NB4 (cell line): ENCODE data around the gene WRAP73.

Source experiments
- CTCF ChIP-seq: IDR thresholded peaks from one replicate; pipeline ENCODE4 v1.5.1; 2012; ENCODE audit warnings: low read depth, low read length
- MAX ChIP-seq: IDR thresholded peaks from 2 replicates; pipeline ENCODE4 v1.6.1; 2011; ENCODE audit warnings: low read depth, low read length
- MYC ChIP-seq: IDR thresholded peaks from 2 replicates; pipeline ENCODE4 v1.6.1; 2011; ENCODE audit warnings: low read depth, low read length
- POLR2A ChIP-seq: IDR thresholded peaks from 2 replicates; pipeline ENCODE4 v1.6.1; 2011; ENCODE audit warnings: mild to moderate bottlenecking; ENCODE audit not compliant: insufficient read length; ENCODE audit errors: extremely low read depth

- TF ChIP-seq CTCF, result no peak
- no peak for TF ChIP-seq POLR2A
- TF ChIP-seq MAX, result no peak
- TF ChIP-seq MYC, result no peak
These were observed 11.2 kb downstream of the WRAP73 start for GRCh38 chr1:3638676-3639075.
